GM23338 (cell line): ENCODE results near the gene CRB2. TPM values are rescaled to one million over a fixed set of nuclear protein-coding genes. Genes with fewer than 3 reads are reported as not detected.

Experiments
- ATAC-seq: fragments of 200-7000 bp; cut with Tn5 transposase; 3 replicates; pipeline ENCODE4 v1.9.1; 2020
- DNase-seq: peaks from one replicate; pipeline ENCODE4 v3.0.0-alpha.2; 2015; ENCODE audit warnings: low spot score
- H2AFZ ChIP-seq: fragments of 200-600 bp; sonication (generic); 2 replicates; pipeline ENCODE4 v1.8.0; 2016; ENCODE audit warnings: antibody characterized with exemption, mild to moderate bottlenecking, moderate library complexity
- H3F3A ChIP-seq: fragments of 200-600 bp; sonication (generic); replicated peaks from 2 replicates; pipeline ENCODE4 v1.8.0; 2017; ENCODE audit warnings: antibody characterized with exemption, mixed run types, low read depth
- H3K27ac ChIP-seq: fragments of 200-600 bp; sonication (generic); 2 replicates; pipeline ENCODE4 v1.6.1; 2016; ENCODE audit warnings: low read depth
- H3K27me3 ChIP-seq: fragments of 200-600 bp; sonication (generic); 2 replicates; pipeline ENCODE4 v1.8.0; 2016; ENCODE audit warnings: mild to moderate bottlenecking, mixed run types, moderate library complexity; ENCODE audit not compliant: insufficient read depth
- H3K36me3 ChIP-seq: fragments of 200-600 bp; sonication (generic); 2 replicates; pipeline ENCODE4 v1.8.0; 2016; ENCODE audit warnings: mild to moderate bottlenecking; ENCODE audit not compliant: insufficient read depth
- H3K4me1 ChIP-seq: fragments of 200-600 bp; sonication (generic); 2 replicates; pipeline ENCODE4 v1.8.0; 2016; ENCODE audit warnings: mild to moderate bottlenecking, moderate library complexity; ENCODE audit not compliant: insufficient read depth
- H3K4me2 ChIP-seq: fragments of 200-600 bp; sonication (generic); 2 replicates; pipeline ENCODE4 v1.7.1; 2017; ENCODE audit warnings: mixed run types
- H3K4me3 ChIP-seq: fragments of 200-600 bp; sonication (generic); 2 replicates; pipeline ENCODE4 v1.6.1; 2016; ENCODE audit warnings: mixed run types
- H3K79me2 ChIP-seq: fragments of 200-600 bp; sonication (generic); replicated peaks from 2 replicates; pipeline ENCODE4 v1.8.0; 2017; ENCODE audit warnings: mild to moderate bottlenecking; ENCODE audit not compliant: insufficient read depth
- H3K9me2 ChIP-seq: fragments of 200-600 bp; sonication (generic); 2 replicates; pipeline ENCODE4 v1.8.0; 2017; ENCODE audit not compliant: insufficient read depth
- H4K20me1 ChIP-seq: fragments of 200-600 bp; sonication (generic); replicated peaks from 2 replicates; pipeline ENCODE4 v1.8.0; 2017; ENCODE audit warnings: mild to moderate bottlenecking; ENCODE audit not compliant: insufficient read depth
- H3K27ac Mint-ChIP-seq: 2 replicates; pipeline ENCODE4 v1.8.0; 2020; ENCODE audit warnings: inconsistent platforms, mild to moderate bottlenecking, moderate library complexity, mixed read lengths
- H3K27me3 Mint-ChIP-seq: 3 replicates; pipeline ENCODE4 v1.8.0; 2022; ENCODE audit warnings: low read depth, mild to moderate bottlenecking, moderate library complexity, mixed read lengths, inconsistent platforms; ENCODE audit not compliant: insufficient read depth, poor library complexity
- H3K36me3 Mint-ChIP-seq: 3 replicates; pipeline ENCODE4 v1.8.0; 2021; ENCODE audit warnings: low read depth, mild to moderate bottlenecking, inconsistent platforms, moderate library complexity, mixed read lengths
- H3K4me1 Mint-ChIP-seq: 3 replicates; pipeline ENCODE4 v1.8.0; 2020; ENCODE audit warnings: mild to moderate bottlenecking, inconsistent platforms, mixed read lengths
- H3K4me3 Mint-ChIP-seq: 3 replicates; pipeline ENCODE4 v1.8.0; 2021; ENCODE audit warnings: moderate library complexity, mild to moderate bottlenecking, inconsistent platforms, mixed read lengths
- H3K9me3 Mint-ChIP-seq: 3 replicates; pipeline ENCODE4 v1.8.0; 2020; ENCODE audit warnings: moderate library complexity, mild to moderate bottlenecking, inconsistent platforms, mixed read lengths
- CREB1 ChIP-seq: fragments of 250-450 bp; sonication (Bioruptor Pico); IDR thresholded peaks from 2 replicates; pipeline ENCODE4 v1.5.0; 2020; ENCODE audit warnings: low read depth, mild to moderate bottlenecking, moderate library complexity
- CTCF ChIP-seq, 2 experiments: fragments of 200-600 bp in 1 of 2; sonication (generic) in 1 of 2; conservative IDR thresholded peaks; 2 replicates each; pipeline versions ENCODE4 v1.5.1 to v1.6.1; 2016 to 2017; ENCODE audit warnings: antibody characterized with exemption in 2 of 2, low read depth in 2 of 2, mild to moderate bottlenecking in 2 of 2, moderate library complexity in 1 of 2
- ETS1 ChIP-seq: IDR thresholded peaks from 2 replicates; pipeline ENCODE4 v1.6.1; 2016; ENCODE audit warnings: antibody characterized with exemption
- EZH2 ChIP-seq: fragments of 200-600 bp; sonication (generic); IDR thresholded peaks from one replicate; pipeline ENCODE4 v1.8.0; 2017; ENCODE audit warnings: antibody characterized with exemption, mild to moderate bottlenecking, low read depth; ENCODE audit not compliant: unreplicated experiment
- EZH2phosphoT487 ChIP-seq: fragments of 200-600 bp; sonication (generic); IDR thresholded peaks from one replicate; pipeline ENCODE4 v1.8.1; 2018; ENCODE audit warnings: antibody characterized with exemption; ENCODE audit not compliant: unreplicated experiment
- JUNB ChIP-seq: IDR thresholded peaks from one replicate; pipeline ENCODE4 v1.6.1; 2016; ENCODE audit warnings: antibody characterized with exemption; ENCODE audit not compliant: unreplicated experiment
- NANOG ChIP-seq: IDR thresholded peaks from 2 replicates; pipeline ENCODE4 v1.6.1; 2016; ENCODE audit warnings: antibody characterized with exemption, borderline replicate concordance
- POLR2AphosphoS5 ChIP-seq: IDR thresholded peaks from 2 replicates; pipeline ENCODE4 v1.6.1; 2016; ENCODE audit warnings: antibody characterized with exemption, low read depth
- REST ChIP-seq: IDR thresholded peaks from one replicate; pipeline ENCODE4 v1.6.1; 2018; ENCODE audit warnings: antibody characterized with exemption; ENCODE audit not compliant: unreplicated experiment
- STAT1 ChIP-seq: IDR thresholded peaks from one replicate; pipeline ENCODE4 v1.6.1; 2016; ENCODE audit warnings: antibody characterized with exemption; ENCODE audit not compliant: unreplicated experiment
- ZNF114 ChIP-seq: fragments of 250-450 bp; sonication (Bioruptor Pico); IDR thresholded peaks from 2 replicates; pipeline ENCODE4 v1.5.0; 2020; ENCODE audit warnings: mild to moderate bottlenecking, moderate library complexity
- ZNF331 ChIP-seq: fragments of 250-450 bp; sonication (Bioruptor Pico); IDR thresholded peaks from 2 replicates; pipeline ENCODE4 v1.5.0; 2020; ENCODE audit warnings: low read depth, mild to moderate bottlenecking, moderate library complexity
- ZNF462 ChIP-seq: fragments of 250-450 bp; sonication (Bioruptor Pico); IDR thresholded peaks from 2 replicates; pipeline ENCODE4 v1.5.0; 2020; ENCODE audit warnings: mild to moderate bottlenecking, moderate library complexity
- polyA plus RNA-seq: library from polyadenylated mRNA; unstranded; fragments of >200 nt; fragmentation: Nextera tagmentation; extraction: Ambion mirVana; gene quantifications from 2 replicates; pipeline ENCODE4 v1.2.1, GENCODE V29; 2016
- total RNA-seq: library from RNA; depleted of rRNA; stranded (reverse); fragments of >200 nt; shearing (Covaris generic); gene quantifications from 2 replicates; pipeline ENCODE4 v1.2.3, GENCODE V29; 2014

Gene CRB2
- total and polyA plus RNA-seq, 2 experiments from 2014 or later, result 0.34 to 10.2 TPM

- no peak overlapping the region for H2AFZ ChIP-seq
Measured at GRCh38 chr9:123364241-123364824, 8.3 kb downstream of the CRB2 start.

More at GRCh38 chr9:123364241-123364824, 8.3 kb downstream of the CRB2 start:
- ATAC-seq, result no peak
- Mint-ChIP-seq H3K9me3 (no peaks in the 10 kb centered on the region; the same call in 2 of the 3 replicates), H3K27me3 (peaks cover 23% of the 10 kb centered on the region), H3K27ac (no peak overlapping the region), H3K4me3 (no peak overlapping the region), H3K36me3 (no peaks in the 10 kb centered on the region), H3K4me1 (peaks cover 49% of the 10 kb centered on the region)
- Histone ChIP-seq H3K4me2 (no peak overlapping the region), H3K4me3 (no peak overlapping the region), H3K27ac (no peak overlapping the region), H3K27me3 (0 out of 2 replicates have a peak, but pooled peaks cover 6% of the 10 kb centered on the region), H3K9me2 (no peaks in the 10 kb centered on the region), H3K79me2 (no peaks in the 10 kb centered on the region), H4K20me1 (no peaks in the 10 kb centered on the region), H3K36me3 (no peaks in the 10 kb centered on the region), H3F3A (0 out of 2 replicates have a peak, but pooled peaks cover 8% of the 10 kb centered on the region), H3K4me1 (peaks cover 23% of the 10 kb centered on the region)
- DNase-seq, result no peak
- TF ChIP-seq CTCF (conservative IDR thresholded peaks at IDR 0.05; ENCODE audit: low read depth in 2 of 2) (no peak), NANOG (no peak), ZNF331 (CRISPR knock-in tag) (no peak), ZNF462 (CRISPR knock-in tag) (no peak), STAT1 (no peak), POLR2AphosphoS5 (no peak), ZNF114 (no peak), JUNB (no peak), EZH2 (no peak), EZH2phosphoT487 (no peak), REST (no peak), ETS1 (no peak), CREB1 (no peak)
